Endothelial cell of umbilical vein (primary cell): ENCODE results near the gene LIMCH1.

ENCODE experiments used
- CTCF ChIP-seq, 2 donors: IDR thresholded peaks; 1 replicate in 1 of 2; 2 replicates in 1 of 2; pipeline ENCODE4 v1.5.1; 2011; ENCODE audit warnings: low read length in 2 of 2, mild to moderate bottlenecking in 2 of 2, moderate library complexity in 2 of 2, control low read depth in 1 of 2, inconsistent platforms in 1 of 2, low read depth in 1 of 2; ENCODE audit not compliant: insufficient read depth in 1 of 2; ENCODE audit errors: extremely low read depth in 1 of 2
- POLR2A ChIP-seq: IDR thresholded peaks from 2 replicates; pipeline ENCODE4 v1.6.1; 2012; ENCODE audit warnings: low read depth, mild to moderate bottlenecking, control low read depth, low read length
- POLR2AphosphoS5 ChIP-seq: IDR thresholded peaks from 2 replicates; pipeline ENCODE4 v1.6.1; 2012; ENCODE audit warnings: low read depth, mild to moderate bottlenecking, control low read depth, low read length, moderate library complexity; ENCODE audit not compliant: insufficient read depth

- TF ChIP-seq CTCF (IDR thresholded peaks at IDR 0.05; ENCODE audit: extremely low read depth in 1 of 2, insufficient read depth in 1 of 2, low read depth in 1 of 2, low read length in 2 of 2) (no peak), POLR2AphosphoS5 (no peak), POLR2A (no peak)
Observed at GRCh38 chr4:41601025-41601424, 63.1 kb downstream of the LIMCH1 start.
